ENCODE results near the gene ZNF700.
"Not testable (repeated sequence)": the region's sequence is repeated elsewhere in the genome, so short reads cannot be mapped to it uniquely, and the experiment has no call there.

The ZNF700 gene

DNA sequence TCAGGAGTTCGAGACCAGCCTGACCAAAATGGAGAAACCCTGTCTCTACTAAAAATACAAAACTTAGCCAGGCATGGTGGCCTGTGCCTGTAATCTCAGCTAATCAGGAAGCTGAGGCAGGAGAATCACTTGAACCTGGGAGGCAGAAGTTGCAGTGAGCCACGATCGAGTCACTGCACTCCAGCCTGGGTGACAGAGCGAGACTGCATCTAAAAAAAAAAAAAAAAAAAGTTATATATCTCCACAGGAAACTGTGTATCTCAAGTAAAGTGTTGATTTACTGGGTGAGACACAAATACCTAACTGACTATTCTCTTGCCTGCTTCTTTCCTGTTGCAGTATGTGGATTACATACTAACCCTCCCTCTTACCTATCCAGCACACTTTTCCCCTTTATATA is 67.0 kb downstream of the ZNF700 start:
- not testable (repeated sequence) for DNase-seq

DNA sequence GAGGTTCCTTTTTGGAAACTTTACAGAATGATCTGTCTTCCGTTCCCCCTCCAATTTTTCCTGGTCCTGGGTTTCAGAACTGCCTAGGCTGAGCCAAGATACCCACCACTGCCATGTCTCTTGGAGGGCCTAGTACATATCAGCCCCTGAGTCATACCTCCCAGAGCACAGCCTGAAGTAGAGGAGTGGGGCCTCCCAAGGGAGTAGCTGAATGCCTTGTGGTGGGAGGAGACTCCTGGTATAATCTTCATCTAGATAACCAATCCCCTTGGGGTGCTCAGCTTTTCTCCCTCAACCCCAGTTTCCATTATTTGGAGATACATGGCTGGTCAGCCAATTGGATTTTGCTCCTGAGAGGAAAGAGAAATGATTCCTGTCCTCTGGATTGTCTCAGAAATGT is 70.3 kb downstream of the ZNF700 start:
- DNase-seq: no peak

All from activated gamma-delta T cell (primary cell).